ENCODE results near the gene ESYT2.

The ESYT2 gene

GRCh38 chr7:158685693-158686092 is 143.6 kb downstream of the ESYT2 start:
- no peak for DNase-seq

GRCh38 chr7:158684329-158684728 is 145.0 kb downstream of the ESYT2 start:
- no peak for DNase-seq

GRCh38 chr7:158683541-158683940 is 145.8 kb downstream of the ESYT2 start:
- DNase-seq: no peak

- no peak for DNase-seq
These were observed 146.9 kb downstream of the ESYT2 start for GRCh38 chr7:158682456-158682855.
